Measurements from ENCODE around the gene TBC1D8B. TPM values are rescaled to one million over a fixed set of nuclear protein-coding genes. Genes with fewer than 3 reads are reported as not detected.

TBC1D8B gene
- total and polyA plus RNA-seq, 2 of the 13 experiments (the other 11 are each of a cell fraction or from before 2014, with no cell fraction given): 6.2 to 7.2 TPM

DNA sequence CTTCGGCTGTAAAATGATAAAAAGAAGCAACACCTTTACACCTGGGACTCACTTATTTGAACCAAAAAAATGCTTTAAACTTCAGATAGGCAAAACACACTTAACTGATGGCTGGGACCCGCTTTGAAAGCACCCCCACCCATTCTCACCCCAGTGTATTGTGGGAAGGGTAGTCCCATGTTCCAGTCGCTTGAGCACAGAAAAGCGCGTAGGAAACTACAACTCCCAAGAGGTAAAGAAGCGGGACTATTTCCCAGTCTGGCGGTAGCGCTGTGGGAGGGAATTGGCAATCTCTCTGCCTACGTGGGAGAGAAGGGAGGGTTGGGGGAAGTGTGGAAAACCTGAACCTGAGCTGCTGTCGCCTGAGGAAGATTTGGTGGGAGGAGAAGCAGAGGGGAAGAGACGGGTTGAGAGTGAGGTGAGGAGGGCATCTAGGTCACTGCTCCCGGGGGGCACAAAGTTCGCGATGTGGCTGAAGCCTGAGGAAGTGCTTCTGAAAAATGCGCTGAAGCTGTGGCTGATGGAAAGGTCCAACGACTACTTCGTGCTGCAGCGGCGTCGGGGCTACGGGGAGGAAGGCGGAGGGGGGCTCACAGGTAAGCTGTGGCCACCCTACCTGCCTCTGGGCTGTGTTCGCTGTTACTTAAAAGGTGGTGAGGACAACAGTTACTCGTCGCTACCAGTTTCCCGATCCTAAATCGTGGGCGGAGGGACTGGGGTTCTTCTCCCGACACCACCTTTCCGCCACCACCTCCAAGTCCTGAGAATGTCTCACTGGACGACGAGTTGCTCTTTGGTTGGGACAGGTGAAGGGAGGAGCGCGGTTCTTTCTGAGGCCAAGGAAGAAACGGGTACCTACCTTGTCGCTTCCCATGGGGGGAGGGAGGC, at the start of gene TBC1D8B (continued):
- TF ChIP-seq, protein P1, sequence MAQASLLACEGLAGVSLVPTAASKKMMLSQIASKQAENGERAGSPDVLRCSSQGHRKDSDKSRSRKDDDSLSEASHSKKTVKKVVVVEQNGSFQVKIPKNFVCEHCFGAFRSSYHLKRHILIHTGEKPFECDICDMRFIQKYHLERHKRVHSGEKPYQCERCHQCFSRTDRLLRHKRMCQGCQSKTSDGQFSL (CRISPR knock-in tag; IDR thresholded peaks at IDR 0.05): peak; percentile 81
- TF ChIP-seq, protein P2, sequence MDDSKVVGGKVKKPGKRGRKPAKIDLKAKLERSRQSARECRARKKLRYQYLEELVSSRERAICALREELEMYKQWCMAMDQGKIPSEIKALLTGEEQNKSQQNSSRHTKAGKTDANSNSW (CRISPR knock-in tag; IDR thresholded peaks at IDR 0.05; ENCODE audit: borderline replicate concordance): no peak
- TF ChIP-seq, protein P3, sequence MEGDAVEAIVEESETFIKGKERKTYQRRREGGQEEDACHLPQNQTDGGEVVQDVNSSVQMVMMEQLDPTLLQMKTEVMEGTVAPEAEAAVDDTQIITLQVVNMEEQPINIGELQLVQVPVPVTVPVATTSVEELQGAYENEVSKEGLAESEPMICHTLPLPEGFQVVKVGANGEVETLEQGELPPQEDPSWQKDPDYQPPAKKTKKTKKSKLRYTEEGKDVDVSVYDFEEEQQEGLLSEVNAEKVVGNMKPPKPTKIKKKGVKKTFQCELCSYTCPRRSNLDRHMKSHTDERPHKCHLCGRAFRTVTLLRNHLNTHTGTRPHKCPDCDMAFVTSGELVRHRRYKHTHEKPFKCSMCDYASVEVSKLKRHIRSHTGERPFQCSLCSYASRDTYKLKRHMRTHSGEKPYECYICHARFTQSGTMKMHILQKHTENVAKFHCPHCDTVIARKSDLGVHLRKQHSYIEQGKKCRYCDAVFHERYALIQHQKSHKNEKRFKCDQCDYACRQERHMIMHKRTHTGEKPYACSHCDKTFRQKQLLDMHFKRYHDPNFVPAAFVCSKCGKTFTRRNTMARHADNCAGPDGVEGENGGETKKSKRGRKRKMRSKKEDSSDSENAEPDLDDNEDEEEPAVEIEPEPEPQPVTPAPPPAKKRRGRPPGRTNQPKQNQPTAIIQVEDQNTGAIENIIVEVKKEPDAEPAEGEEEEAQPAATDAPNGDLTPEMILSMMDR (CRISPR knock-in tag; IDR thresholded peaks at IDR 0.05): no peak
- TF ChIP-seq ZNF616 (CRISPR knock-in tag; IDR thresholded peaks at IDR 0.05; ENCODE audit: low read depth) (no peak), ZNF556 (CRISPR knock-in tag; IDR thresholded peaks at IDR 0.05; ENCODE audit: borderline replicate concordance) (no peak; the same call in 1 of the 2 replicates), ZFP36 (IDR thresholded peaks at IDR 0.05; ENCODE audit: borderline replicate concordance, low read depth, low read length, partially characterized antibody) (no peak), ZNF367 (CRISPR knock-in tag; IDR thresholded peaks at IDR 0.05; ENCODE audit: borderline replicate concordance) (no peak), ZNF879 (CRISPR knock-in tag; IDR thresholded peaks at IDR 0.05) (no peak), SP1 (IDR thresholded peaks at IDR 0.05) (no peak), SP1 (CRISPR knock-in tag; IDR thresholded peaks at IDR 0.05) (no peak), TSC22D2 (CRISPR knock-in tag; IDR thresholded peaks at IDR 0.05; ENCODE audit: borderline replicate concordance) (no peak), ZNF3 (CRISPR knock-in tag; IDR thresholded peaks at IDR 0.05) (no peak), ZNF747 (CRISPR knock-in tag; IDR thresholded peaks at IDR 0.05; ENCODE audit: borderline replicate concordance) (no peak), CENPT (CRISPR knock-in tag; IDR thresholded peaks at IDR 0.05; ENCODE audit: low read depth) (no peak), ZNF543 (CRISPR knock-in tag; IDR thresholded peaks at IDR 0.05) (no peak), TOE1 (CRISPR knock-in tag; IDR thresholded peaks at IDR 0.05) (no peak), HOXA7 (CRISPR knock-in tag; IDR thresholded peaks at IDR 0.05) (no peak), SOX13 (IDR thresholded peaks at IDR 0.05) (no peak), SOX13 (CRISPR knock-in tag; conservative IDR thresholded peaks at IDR 0.05 in 1 of 2, IDR thresholded peaks at IDR 0.05 in 1 of 2) (no peak), NFE2L2 (IDR thresholded peaks at IDR 0.05; ENCODE audit: low read length) (no peak), ZNF75D (CRISPR knock-in tag; IDR thresholded peaks at IDR 0.05; ENCODE audit: borderline replicate concordance) (no peak), ZNF720 (CRISPR knock-in tag; IDR thresholded peaks at IDR 0.05) (no peak), KDM5B (CRISPR knock-in tag; IDR thresholded peaks at IDR 0.05; ENCODE audit: borderline replicate concordance) (no peak; the same call in 1 of the 2 replicates), TEAD2 (CRISPR knock-in tag; IDR thresholded peaks at IDR 0.05) (no peak), RBM22 (optimal IDR thresholded peaks at IDR 0.05; ENCODE audit: low read length) (no peak), MED1 (CRISPR knock-in tag; IDR thresholded peaks at IDR 0.05) (no peak)
- TF ChIP-seq, protein P4, sequence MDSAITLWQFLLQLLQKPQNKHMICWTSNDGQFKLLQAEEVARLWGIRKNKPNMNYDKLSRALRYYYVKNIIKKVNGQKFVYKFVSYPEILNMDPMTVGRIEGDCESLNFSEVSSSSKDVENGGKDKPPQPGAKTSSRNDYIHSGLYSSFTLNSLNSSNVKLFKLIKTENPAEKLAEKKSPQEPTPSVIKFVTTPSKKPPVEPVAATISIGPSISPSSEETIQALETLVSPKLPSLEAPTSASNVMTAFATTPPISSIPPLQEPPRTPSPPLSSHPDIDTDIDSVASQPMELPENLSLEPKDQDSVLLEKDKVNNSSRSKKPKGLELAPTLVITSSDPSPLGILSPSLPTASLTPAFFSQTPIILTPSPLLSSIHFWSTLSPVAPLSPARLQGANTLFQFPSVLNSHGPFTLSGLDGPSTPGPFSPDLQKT (CRISPR knock-in tag; IDR thresholded peaks at IDR 0.05; ENCODE audit: borderline replicate concordance): no peak
- TF ChIP-seq, protein P5, sequence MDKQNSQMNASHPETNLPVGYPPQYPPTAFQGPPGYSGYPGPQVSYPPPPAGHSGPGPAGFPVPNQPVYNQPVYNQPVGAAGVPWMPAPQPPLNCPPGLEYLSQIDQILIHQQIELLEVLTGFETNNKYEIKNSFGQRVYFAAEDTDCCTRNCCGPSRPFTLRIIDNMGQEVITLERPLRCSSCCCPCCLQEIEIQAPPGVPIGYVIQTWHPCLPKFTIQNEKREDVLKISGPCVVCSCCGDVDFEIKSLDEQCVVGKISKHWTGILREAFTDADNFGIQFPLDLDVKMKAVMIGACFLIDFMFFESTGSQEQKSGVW (CRISPR knock-in tag; IDR thresholded peaks at IDR 0.05; ENCODE audit: borderline replicate concordance): no peak

Measured in HepG2 (cell line).